ENCODE measurements around the gene RCSD1. TPM values are rescaled to one million over a fixed set of nuclear protein-coding genes. Genes with fewer than 3 reads are reported as not detected.

Gene RCSD1
- total RNA-seq, 4 donors from 2014 or later: 1.8 to 21.3 (median 12.5) TPM

- no peaks in the 10 kb centered on the region for H3K4me1 ChIP-seq
- no peak for DNase-seq
- H3K27me3 ChIP-seq: no peaks in the 10 kb centered on the region
- H3K27ac ChIP-seq: no peak overlapping the region
- H3K4me3 ChIP-seq: no peak overlapping the region
- intact Hi-C loops (cut with DNase I; ENCODE audit: low total_unique reads): no loop called here
- no peaks in the 10 kb centered on the region for H3K9me3 ChIP-seq
- TF ChIP-seq POLR2A (IDR thresholded peaks at IDR 0.05) (no peak), CTCF (IDR thresholded peaks at IDR 0.05) (no peak)
- no peaks in the 10 kb centered on the region for H3K36me3 ChIP-seq
Measured at GRCh38 chr1:167587872-167588271, 42.2 kb upstream of the RCSD1 start.

- intact Hi-C loops (cut with DNase I; ENCODE audit: low total_unique reads): no loop called here
- H3K27me3 ChIP-seq: no peaks in the 10 kb centered on the region
- no peaks in the 10 kb centered on the region for H3K9me3 ChIP-seq
- H3K36me3 ChIP-seq: no peaks in the 10 kb centered on the region
- H3K27ac ChIP-seq: no peak overlapping the region
- TF ChIP-seq CTCF (IDR thresholded peaks at IDR 0.05) (no peak), POLR2A (IDR thresholded peaks at IDR 0.05) (no peak)
- H3K4me1 ChIP-seq: no peaks in the 10 kb centered on the region
- no peak for DNase-seq
- no peak overlapping the region for H3K4me3 ChIP-seq
Measured at GRCh38 chr1:167588361-167588760, 41.7 kb upstream of the RCSD1 start.

GRCh38 chr1:167592475-167592874 lies 37.6 kb upstream of the RCSD1 start:
- DNase-seq: no peak
- Histone ChIP-seq H3K27me3 (no peaks in the 10 kb centered on the region), H3K27ac (no peak overlapping the region), H3K9me3 (no peaks in the 10 kb centered on the region), H3K4me1 (no peaks in the 10 kb centered on the region), H3K4me3 (no peak overlapping the region), H3K36me3 (no peaks in the 10 kb centered on the region)
- TF ChIP-seq POLR2A (IDR thresholded peaks at IDR 0.05) (no peak), CTCF (IDR thresholded peaks at IDR 0.05) (no peak)
- intact Hi-C loops (cut with DNase I; ENCODE audit: low total_unique reads): no loop called here

- H3K9me3 ChIP-seq: no peaks in the 10 kb centered on the region
- no peaks in the 10 kb centered on the region for H3K27me3 ChIP-seq
- TF ChIP-seq CTCF (IDR thresholded peaks at IDR 0.05): no peak
- no peak for TF ChIP-seq POLR2A (IDR thresholded peaks at IDR 0.05)
- intact Hi-C loops (cut with DNase I; ENCODE audit: low total_unique reads): no loop called here
- no peaks in the 10 kb centered on the region for H3K36me3 ChIP-seq
- no peak overlapping the region for H3K27ac ChIP-seq
- no peak for DNase-seq
- no peak overlapping the region for H3K4me3 ChIP-seq
- no peaks in the 10 kb centered on the region for H3K4me1 ChIP-seq
Measured at GRCh38 chr1:167593860-167594259, 36.2 kb upstream of the RCSD1 start.

- TF ChIP-seq CTCF (IDR thresholded peaks at IDR 0.05) (no peak), POLR2A (IDR thresholded peaks at IDR 0.05) (no peak)
- H3K36me3 ChIP-seq: no peaks in the 10 kb centered on the region
- H3K27ac ChIP-seq: no peak overlapping the region
- H3K27me3 ChIP-seq: no peaks in the 10 kb centered on the region
- no peaks in the 10 kb centered on the region for H3K9me3 ChIP-seq
- DNase-seq: no peak
- intact Hi-C loops (cut with DNase I; ENCODE audit: low total_unique reads): no loop called here
- no peak overlapping the region for H3K4me3 ChIP-seq
- no peaks in the 10 kb centered on the region for H3K4me1 ChIP-seq
Measured at GRCh38 chr1:167594822-167595221, 35.2 kb upstream of the RCSD1 start.

Measured in uterus (tissue), 4 donors.